Coronary artery (tissue), 2 donors: ENCODE results near the gene MYOCOS.
A peak's percentile ranks its signal among the peaks of the same experiment; 100 is the strongest.

Experiments
- DNase-seq: peaks from one replicate; pipeline ENCODE4 v3.0.0-alpha.2; 2017; ENCODE audit warnings: low spot score
- H3K27ac ChIP-seq, 2 donors: fragments of 200-600 bp; sonication (generic); one replicate each; pipeline ENCODE4 v1.5.1; 2016 to 2019
- H3K4me3 ChIP-seq: fragments of 200-600 bp; sonication (generic); 2 replicates; pipeline ENCODE4 v1.5.1; 2016; ENCODE audit warnings: mild to moderate bottlenecking, moderate library complexity
- CTCF ChIP-seq: fragments of 200-600 bp; sonication (generic); IDR thresholded peaks from one replicate; pipeline ENCODE4 v1.5.1; 2019; ENCODE audit warnings: antibody characterized with exemption

The MYOCOS gene

GRCh38 chr1:171674431-171675405 is 52.7 kb downstream of the MYOCOS start:
- Histone ChIP-seq H3K4me3 (no peak overlapping the region), H3K27ac (peak overlapping the region; percentile 53 to 69)
- no peak for DNase-seq
- no peak for TF ChIP-seq CTCF
